NCI-H187 (cell line): ENCODE results near the gene GOLGA5.
"Not testable (repeated sequence)": the region's sequence is repeated elsewhere in the genome, so short reads cannot be mapped to it uniquely, and the experiment has no call there.

ENCODE experiments used
- DNase-seq, 2 experiments: peaks; one replicate each; lab custom pipeline; 2025; lab: John Stamatoyannopoulos, UW

Gene GOLGA5

GRCh38 chr14:92820536-92820840 lies 26.4 kb downstream of the GOLGA5 start:
- DNase-seq, result not testable (repeated sequence)

- DNase-seq, result no peak
These were observed 36.8 kb downstream of the GOLGA5 start for GRCh38 chr14:92830902-92831301.

- no peak for DNase-seq
These were observed 38.1 kb downstream of the GOLGA5 start for GRCh38 chr14:92832137-92832700.

- no peak for DNase-seq
These were observed 47.8 kb downstream of the GOLGA5 start for GRCh38 chr14:92841930-92842329.

- DNase-seq, result no peak
These were observed 50.1 kb downstream of the GOLGA5 start for GRCh38 chr14:92844204-92844603.

GRCh38 chr14:92846162-92846897 lies 52.2 kb downstream of the GOLGA5 start:
- DNase-seq, result no peak

GRCh38 chr14:92847278-92847677 lies 53.2 kb downstream of the GOLGA5 start:
- no peak for DNase-seq

GRCh38 chr14:92847749-92848148 lies 53.6 kb downstream of the GOLGA5 start:
- no peak for DNase-seq

- DNase-seq, result peak in 1 of 2 experiments; percentile 26
These were observed 54.8 kb downstream of the GOLGA5 start for GRCh38 chr14:92848887-92849286.

GRCh38 chr14:92850492-92850891 lies 56.4 kb downstream of the GOLGA5 start:
- no peak for DNase-seq

GRCh38 chr14:92853136-92853535 lies 59.0 kb downstream of the GOLGA5 start:
- not testable (repeated sequence) for DNase-seq

- DNase-seq, result no peak
These were observed 66.1 kb downstream of the GOLGA5 start for GRCh38 chr14:92860049-92860840.

GRCh38 chr14:92861856-92862745 lies 68.0 kb downstream of the GOLGA5 start:
- no peak for DNase-seq

GRCh38 chr14:92863286-92864080 lies 69.4 kb downstream of the GOLGA5 start:
- no peak for DNase-seq

- no peak for DNase-seq
These were observed 71.6 kb downstream of the GOLGA5 start for GRCh38 chr14:92865674-92866073.

- no peak for DNase-seq
These were observed 72.2 kb downstream of the GOLGA5 start for GRCh38 chr14:92866181-92866752.

- DNase-seq, result no peak
These were observed 73.1 kb downstream of the GOLGA5 start for GRCh38 chr14:92866901-92867865.

GRCh38 chr14:92874962-92875661 lies 81.0 kb downstream of the GOLGA5 start:
- no peak for DNase-seq

- DNase-seq, result no peak
These were observed 83.8 kb downstream of the GOLGA5 start for GRCh38 chr14:92877757-92878431.
